ENCODE data around the gene KCNH3. TPM values are rescaled to one million over a fixed set of nuclear protein-coding genes. Genes with fewer than 3 reads are reported as not detected.

KCNH3 gene
- total RNA-seq, 1 donor from 2014 or later, result 0.41 TPM

- no peak for DNase-seq
- H3K27me3 ChIP-seq (ENCODE audit: low read depth), result peaks cover 72% of the 10 kb centered on the region
- H3K4me3 ChIP-seq, result no peak overlapping the region
- TF ChIP-seq CTCF (IDR thresholded peaks at IDR 0.05; ENCODE audit: borderline replicate concordance), result no peak
- H3K4me1 ChIP-seq, result peaks cover 21% of the 10 kb centered on the region
- no peaks in the 10 kb centered on the region for H3K36me3 ChIP-seq
- H3K27ac ChIP-seq (replicated peaks), result no peak overlapping the region
- intact Hi-C loops (cut with micrococcal nuclease), result no loop called here
- H3K9me3 ChIP-seq (replicated peaks), result no peaks in the 10 kb centered on the region
Observed at GRCh38 chr12:49540229-49541139, 1.7 kb downstream of the KCNH3 start.

DNA sequence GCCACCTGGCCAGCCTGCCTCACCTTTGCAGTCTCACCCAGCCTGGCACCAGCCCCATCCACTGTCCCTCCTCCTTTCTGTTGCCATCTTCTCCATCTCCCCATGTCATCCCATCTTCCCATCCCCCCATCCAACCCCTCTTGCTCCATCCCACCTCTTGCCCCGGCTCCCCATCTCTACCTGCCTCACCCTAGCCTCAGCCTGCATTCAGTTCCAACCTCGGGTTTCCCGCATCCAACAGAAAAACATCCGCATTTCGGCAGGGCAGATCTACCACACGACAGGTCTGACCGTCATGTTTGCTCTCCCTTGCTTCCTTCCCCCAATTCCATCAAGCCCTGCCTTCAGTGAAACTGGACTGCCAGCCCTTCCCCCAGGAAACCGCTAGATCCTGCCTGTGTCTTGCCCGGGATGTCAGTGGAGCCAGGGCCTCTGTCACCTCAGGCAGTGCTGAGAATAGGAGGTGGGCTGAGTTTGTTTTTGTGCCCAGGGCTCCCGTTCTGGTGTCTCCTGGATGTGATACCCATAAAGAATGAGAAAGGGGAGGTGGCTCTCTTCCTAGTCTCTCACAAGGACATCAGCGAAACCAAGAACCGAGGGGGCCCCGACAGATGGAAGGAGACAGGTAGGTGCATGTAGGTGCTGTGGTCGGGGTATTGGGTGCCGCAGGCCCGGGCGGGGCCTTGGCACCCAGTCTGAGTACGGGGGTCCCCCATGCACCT, 2.5 kb downstream of the KCNH3 start:
- H3K36me3 ChIP-seq, result no peaks in the 10 kb centered on the region
- no peak for DNase-seq

DNA sequence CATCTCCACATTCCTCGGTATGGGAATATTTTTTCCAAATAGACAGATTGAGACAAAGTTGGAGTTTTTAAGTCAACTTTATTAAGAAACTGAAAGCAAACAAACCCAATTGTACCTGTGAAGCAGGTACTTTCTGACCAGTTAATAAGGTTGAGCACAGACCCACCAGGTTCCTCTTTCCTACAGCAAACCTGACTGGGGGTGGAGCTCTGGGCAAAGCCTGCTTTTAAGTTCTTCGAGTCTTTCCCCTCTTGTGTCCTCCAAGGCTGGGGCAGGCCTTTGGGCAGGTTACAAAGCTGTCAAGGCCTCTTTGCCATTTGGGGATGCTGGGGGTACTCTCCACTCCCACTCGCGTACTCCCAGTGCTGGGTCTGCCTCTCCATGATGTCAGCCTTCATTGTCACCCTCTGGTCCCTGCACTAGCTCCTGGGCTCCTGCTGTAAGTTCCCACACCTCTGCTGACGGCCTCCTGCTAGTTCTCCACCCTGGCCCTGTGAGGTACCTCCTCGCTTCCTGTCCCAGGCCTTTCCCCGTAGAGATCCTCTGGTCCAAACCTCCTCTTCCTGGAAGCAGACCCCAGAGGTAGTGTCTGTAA, 3.2 kb downstream of the KCNH3 start:
- no peak for TF ChIP-seq CTCF (IDR thresholded peaks at IDR 0.05; ENCODE audit: borderline replicate concordance)
- peaks cover 72% of the 10 kb centered on the region for H3K27me3 ChIP-seq (ENCODE audit: low read depth)
- peaks cover 20% of the 10 kb centered on the region for H3K4me1 ChIP-seq
- intact Hi-C loops (cut with micrococcal nuclease), result no loop called here
- DNase-seq, result no peak
- H3K27ac ChIP-seq (replicated peaks), result no peak overlapping the region
- H3K4me3 ChIP-seq, result no peak overlapping the region
- no peaks in the 10 kb centered on the region for H3K36me3 ChIP-seq
- no peaks in the 10 kb centered on the region for H3K9me3 ChIP-seq (replicated peaks)

More for the DNA sequence above, 2.5 kb downstream of the KCNH3 start:
- no peak overlapping the region for H3K27ac ChIP-seq (replicated peaks)
- H3K9me3 ChIP-seq (replicated peaks), result no peaks in the 10 kb centered on the region
- no peak for TF ChIP-seq CTCF (IDR thresholded peaks at IDR 0.05; ENCODE audit: borderline replicate concordance)
- intact Hi-C loops (cut with micrococcal nuclease), result no loop called here
- H3K27me3 ChIP-seq (ENCODE audit: low read depth), result peaks cover 72% of the 10 kb centered on the region
- H3K4me3 ChIP-seq, result no peak overlapping the region
- peaks cover 21% of the 10 kb centered on the region for H3K4me1 ChIP-seq

DNA sequence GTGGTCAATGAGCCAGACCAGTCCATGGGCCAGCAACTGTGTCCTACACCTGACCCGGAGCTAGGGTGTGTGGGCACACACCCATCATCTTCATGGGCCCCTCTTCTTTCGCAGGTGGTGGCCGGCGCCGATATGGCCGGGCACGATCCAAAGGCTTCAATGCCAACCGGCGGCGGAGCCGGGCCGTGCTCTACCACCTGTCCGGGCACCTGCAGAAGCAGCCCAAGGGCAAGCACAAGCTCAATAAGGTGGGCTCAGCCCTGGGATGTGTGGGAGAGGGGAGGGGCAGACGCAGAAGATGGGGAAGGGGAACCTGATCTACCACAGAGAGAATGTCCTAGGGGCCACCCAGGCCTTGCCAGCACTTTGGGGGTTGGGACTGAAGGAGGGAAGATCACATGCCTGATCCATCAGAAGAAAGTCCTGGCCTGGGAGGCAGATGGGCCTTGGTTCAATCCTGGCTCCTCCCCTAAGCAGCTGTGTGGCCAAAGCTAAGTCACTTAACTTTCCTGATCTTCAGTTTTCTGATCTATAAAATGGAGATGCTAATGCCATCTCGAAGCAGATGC, 3.8 kb downstream of the KCNH3 start:
- Histone ChIP-seq H3K36me3 (no peaks in the 10 kb centered on the region), H3K9me3 (replicated peaks) (no peaks in the 10 kb centered on the region), H3K4me1 (peaks cover 13% of the 10 kb centered on the region), H3K4me3 (no peak overlapping the region), H3K27ac (replicated peaks) (no peak overlapping the region), H3K27me3 (ENCODE audit: low read depth) (peaks cover 72% of the 10 kb centered on the region)
- no peak for TF ChIP-seq CTCF (IDR thresholded peaks at IDR 0.05; ENCODE audit: borderline replicate concordance)
- intact Hi-C loops (cut with micrococcal nuclease), result no loop called here
- DNase-seq, result peak; percentile 8

DNA sequence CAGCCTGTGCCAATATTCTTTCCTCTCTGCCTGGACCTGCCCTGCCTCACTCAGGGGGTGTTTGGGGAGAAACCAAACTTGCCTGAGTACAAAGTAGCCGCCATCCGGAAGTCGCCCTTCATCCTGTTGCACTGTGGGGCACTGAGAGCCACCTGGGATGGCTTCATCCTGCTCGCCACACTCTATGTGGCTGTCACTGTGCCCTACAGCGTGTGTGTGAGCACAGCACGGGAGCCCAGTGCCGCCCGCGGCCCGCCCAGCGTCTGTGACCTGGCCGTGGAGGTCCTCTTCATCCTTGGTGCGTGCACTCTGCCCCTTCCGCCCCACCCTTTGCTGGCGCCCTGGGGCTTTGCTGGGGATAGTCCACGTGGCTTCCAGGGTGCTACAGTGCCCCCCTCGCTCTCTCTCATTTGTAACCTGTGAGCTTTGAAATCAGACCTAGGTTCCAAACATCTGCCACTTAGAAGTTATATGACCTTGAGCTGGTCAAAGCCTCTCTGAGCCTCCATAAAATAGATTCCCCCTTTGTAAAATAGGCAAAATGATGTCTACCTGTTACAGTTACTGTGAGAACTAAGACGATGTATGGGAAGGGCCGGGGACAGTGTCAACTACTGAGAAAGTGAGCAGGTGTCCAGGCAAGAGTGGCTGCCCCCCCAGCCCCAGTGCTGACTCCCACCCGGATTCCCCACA, 4.5 kb downstream of the KCNH3 start:
- no peak for TF ChIP-seq CTCF (IDR thresholded peaks at IDR 0.05; ENCODE audit: borderline replicate concordance)
- Histone ChIP-seq H3K4me1 (peaks cover 7% of the 10 kb centered on the region), H3K27me3 (ENCODE audit: low read depth) (peaks cover 72% of the 10 kb centered on the region), H3K27ac (replicated peaks) (no peak overlapping the region), H3K36me3 (no peaks in the 10 kb centered on the region), H3K9me3 (replicated peaks) (no peaks in the 10 kb centered on the region), H3K4me3 (no peak overlapping the region)
- peak; percentile 3 for DNase-seq
- intact Hi-C loops (cut with micrococcal nuclease), result no loop called here

All from left ventricle myocardium inferior (tissue), 1 donor.